ENCODE measurements around the gene MYOCD. TPM values are rescaled to one million over a fixed set of nuclear protein-coding genes. Genes with fewer than 3 reads are reported as not detected.
"Not testable (repeated sequence)": the region's sequence is repeated elsewhere in the genome, so short reads cannot be mapped to it uniquely, and the experiment has no call there.

The MYOCD gene
- total and polyA plus RNA-seq, 2 experiments from 2014 or later = 2.2 to 8.4 TPM

DNA sequence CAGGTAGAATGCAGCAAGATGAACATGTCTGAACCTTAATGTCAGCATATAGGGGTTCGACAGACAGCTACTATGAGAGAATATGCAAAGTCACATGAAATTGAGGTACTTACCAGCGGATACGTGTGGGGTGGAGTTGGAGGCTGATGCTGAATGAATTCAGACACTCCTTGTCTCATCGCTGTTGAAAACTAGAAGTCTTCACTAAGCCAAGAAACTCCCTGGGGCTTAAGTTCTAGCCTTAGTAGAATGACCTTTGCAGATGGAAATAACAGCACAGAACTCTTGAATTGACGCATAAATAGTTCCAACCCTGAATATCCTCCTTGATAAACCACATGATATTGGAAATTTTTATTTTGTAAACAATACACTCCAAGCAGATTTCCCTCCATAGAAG lies 32.9 kb upstream of the MYOCD start:
- no peaks in the 10 kb centered on the region for H3K36me3 ChIP-seq (replicated peaks; ENCODE audit: insufficient read depth, low read depth)
- H3K27ac ChIP-seq = no peak overlapping the region
- no peak for TF ChIP-seq EZH2 (IDR thresholded peaks at IDR 0.05; ENCODE audit: borderline replicate concordance)
- no peak for TF ChIP-seq EZH2phosphoT487 (IDR thresholded peaks at IDR 0.05; ENCODE audit: low read depth, severe bottlenecking, unreplicated experiment)
- TF ChIP-seq, protein P1, sequence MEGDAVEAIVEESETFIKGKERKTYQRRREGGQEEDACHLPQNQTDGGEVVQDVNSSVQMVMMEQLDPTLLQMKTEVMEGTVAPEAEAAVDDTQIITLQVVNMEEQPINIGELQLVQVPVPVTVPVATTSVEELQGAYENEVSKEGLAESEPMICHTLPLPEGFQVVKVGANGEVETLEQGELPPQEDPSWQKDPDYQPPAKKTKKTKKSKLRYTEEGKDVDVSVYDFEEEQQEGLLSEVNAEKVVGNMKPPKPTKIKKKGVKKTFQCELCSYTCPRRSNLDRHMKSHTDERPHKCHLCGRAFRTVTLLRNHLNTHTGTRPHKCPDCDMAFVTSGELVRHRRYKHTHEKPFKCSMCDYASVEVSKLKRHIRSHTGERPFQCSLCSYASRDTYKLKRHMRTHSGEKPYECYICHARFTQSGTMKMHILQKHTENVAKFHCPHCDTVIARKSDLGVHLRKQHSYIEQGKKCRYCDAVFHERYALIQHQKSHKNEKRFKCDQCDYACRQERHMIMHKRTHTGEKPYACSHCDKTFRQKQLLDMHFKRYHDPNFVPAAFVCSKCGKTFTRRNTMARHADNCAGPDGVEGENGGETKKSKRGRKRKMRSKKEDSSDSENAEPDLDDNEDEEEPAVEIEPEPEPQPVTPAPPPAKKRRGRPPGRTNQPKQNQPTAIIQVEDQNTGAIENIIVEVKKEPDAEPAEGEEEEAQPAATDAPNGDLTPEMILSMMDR (IDR thresholded peaks at IDR 0.05; ENCODE audit: poor library complexity) = no peak
- DNase-seq (ENCODE audit: low spot score) = no peak
- 94% methylated on average over 5 of the region's 5 CpGs for WGBS (ENCODE audit: low lambda C conversion rate, missing lambda C conversion rate)
- H3K79me2 ChIP-seq = no peaks in the 10 kb centered on the region
- H3K4me1 ChIP-seq (ENCODE audit: insufficient read depth) = peaks cover 6% of the 10 kb centered on the region
- H3K9me3 ChIP-seq (ENCODE audit: low read depth) = no peaks in the 10 kb centered on the region
- H3K4me3 ChIP-seq = no peak overlapping the region
- no peaks in the 10 kb centered on the region for H4K20me1 ChIP-seq (ENCODE audit: insufficient read depth, poor library complexity, severe bottlenecking)
- H2AFZ ChIP-seq = no peak overlapping the region
- H3K27me3 ChIP-seq = no peaks in the 10 kb centered on the region
- H3K4me2 ChIP-seq = no peak overlapping the region
- H3K9me2 ChIP-seq (replicated peaks; ENCODE audit: insufficient read depth) = no peaks in the 10 kb centered on the region

DNA sequence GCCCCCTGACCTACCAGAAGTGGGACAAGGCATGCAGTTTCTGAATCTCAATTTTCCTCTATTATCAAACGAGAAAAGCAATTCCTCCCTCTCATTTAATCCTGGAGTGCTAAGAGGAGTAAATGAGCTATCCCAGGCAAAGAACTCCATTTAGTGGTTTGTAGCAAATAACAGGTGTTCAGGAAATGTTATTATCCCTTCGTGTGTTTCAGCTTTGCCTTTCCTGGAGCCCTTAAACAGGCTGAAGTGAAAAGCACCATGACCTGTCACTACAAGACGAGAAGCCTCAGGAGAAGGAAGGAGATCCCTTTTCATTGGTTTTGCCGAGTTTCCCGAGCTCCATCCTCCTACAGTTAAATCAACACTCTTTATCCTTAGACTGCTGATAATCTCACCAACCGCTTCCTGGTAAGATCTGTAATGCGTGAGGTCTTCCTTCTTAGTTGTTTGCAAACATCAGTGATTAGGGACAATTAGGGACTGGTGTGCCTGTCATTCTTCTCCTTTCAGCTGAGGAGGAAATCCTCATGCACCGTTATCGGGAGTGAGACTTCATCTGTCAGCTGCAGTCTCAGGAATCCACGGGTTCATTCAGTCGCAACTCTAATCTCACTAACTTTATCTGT lies 30.8 kb upstream of the MYOCD start:
- Histone ChIP-seq H4K20me1 (ENCODE audit: insufficient read depth, poor library complexity, severe bottlenecking) (no peaks in the 10 kb centered on the region), H3K4me1 (ENCODE audit: insufficient read depth) (no peaks in the 10 kb centered on the region), H3K9me2 (replicated peaks; ENCODE audit: insufficient read depth) (no peaks in the 10 kb centered on the region), H3K27me3 (no peaks in the 10 kb centered on the region), H3K36me3 (replicated peaks; ENCODE audit: insufficient read depth, low read depth) (no peaks in the 10 kb centered on the region), H2AFZ (no peak overlapping the region), H3K4me3 (no peak overlapping the region), H3K9me3 (ENCODE audit: low read depth) (no peaks in the 10 kb centered on the region), H3K27ac (no peak overlapping the region), H3K4me2 (peak overlapping the region; percentile 59), H3K79me2 (no peaks in the 10 kb centered on the region)
- WGBS (ENCODE audit: low lambda C conversion rate, missing lambda C conversion rate) = 9% methylated on average over 11 of the region's 11 CpGs
- no peak for DNase-seq (ENCODE audit: low spot score)
- TF ChIP-seq EZH2 (IDR thresholded peaks at IDR 0.05; ENCODE audit: borderline replicate concordance) = no peak
- TF ChIP-seq EZH2phosphoT487 (IDR thresholded peaks at IDR 0.05; ENCODE audit: low read depth, severe bottlenecking, unreplicated experiment) = no peak
- TF ChIP-seq, protein P1 (IDR thresholded peaks at IDR 0.05; ENCODE audit: poor library complexity) = no peak

DNA sequence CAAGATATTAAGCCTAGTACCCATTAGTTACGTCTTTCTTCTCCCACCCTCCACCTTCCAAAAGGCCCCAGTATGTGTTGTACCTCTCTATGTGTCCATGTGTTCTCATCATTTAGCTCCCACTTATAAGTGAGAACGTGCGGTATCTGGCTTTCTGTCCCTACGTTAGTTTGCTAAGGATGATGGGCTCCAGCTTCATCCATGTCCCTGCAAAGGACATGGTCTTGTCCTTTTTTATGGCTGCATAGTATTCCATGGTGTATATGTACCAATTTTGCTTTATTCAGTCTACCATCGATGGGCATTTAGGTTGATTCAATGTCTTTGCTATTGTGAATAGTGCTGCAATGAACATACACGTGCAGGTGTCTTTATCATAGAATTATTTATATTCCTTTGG lies 29.7 kb upstream of the MYOCD start:
- H3K27ac ChIP-seq; H3K9me3 ChIP-seq (ENCODE audit: low read depth); H3K36me3 ChIP-seq (replicated peaks; ENCODE audit: insufficient read depth, low read depth); DNase-seq (ENCODE audit: low spot score); H3K4me1 ChIP-seq (ENCODE audit: insufficient read depth); H3K4me3 ChIP-seq; H4K20me1 ChIP-seq (ENCODE audit: insufficient read depth, poor library complexity, severe bottlenecking); H3K4me2 ChIP-seq; H3K27me3 ChIP-seq; H3K9me2 ChIP-seq (replicated peaks; ENCODE audit: insufficient read depth); H3K79me2 ChIP-seq; H2AFZ ChIP-seq: not testable (repeated sequence)
- WGBS (ENCODE audit: low lambda C conversion rate, missing lambda C conversion rate) = 96% methylated on average over 6 of the region's 6 CpGs

DNA sequence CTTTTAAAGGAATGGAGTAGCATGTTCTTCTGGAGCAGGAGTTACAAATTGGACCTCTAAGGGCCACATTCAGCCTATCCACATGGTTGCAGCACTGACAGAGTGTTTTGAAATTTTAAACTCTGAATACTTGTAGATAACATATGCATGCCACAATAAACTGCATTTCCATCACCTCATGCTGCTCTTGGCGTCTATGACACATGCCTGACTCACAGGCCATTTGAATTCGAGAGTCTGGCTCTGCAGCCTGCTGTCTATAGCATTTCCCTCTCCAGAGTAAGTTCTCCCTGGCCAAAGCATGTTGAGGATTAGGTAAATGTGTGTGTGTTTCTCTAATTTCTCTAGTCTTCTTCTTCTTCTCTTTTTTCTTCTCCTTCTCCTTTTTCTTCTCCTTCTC lies 28.7 kb upstream of the MYOCD start:
- Histone ChIP-seq H4K20me1 (ENCODE audit: insufficient read depth, poor library complexity, severe bottlenecking) (no peaks in the 10 kb centered on the region), H3K9me2 (replicated peaks; ENCODE audit: insufficient read depth) (no peaks in the 10 kb centered on the region), H3K27me3 (no peaks in the 10 kb centered on the region), H3K4me3 (no peak overlapping the region), H3K4me2 (no peak overlapping the region), H3K9me3 (ENCODE audit: low read depth) (no peaks in the 10 kb centered on the region), H3K4me1 (ENCODE audit: insufficient read depth) (no peaks in the 10 kb centered on the region), H3K79me2 (no peaks in the 10 kb centered on the region), H3K27ac (no peak overlapping the region), H3K36me3 (replicated peaks; ENCODE audit: insufficient read depth, low read depth) (no peaks in the 10 kb centered on the region), H2AFZ (no peak overlapping the region)
- peak; percentile 66 for DNase-seq (ENCODE audit: low spot score)
- WGBS (ENCODE audit: low lambda C conversion rate, missing lambda C conversion rate) = 27% methylated on average over 2 of the region's 2 CpGs
- TF ChIP-seq EZH2 (IDR thresholded peaks at IDR 0.05; ENCODE audit: borderline replicate concordance) (no peak), EZH2phosphoT487 (IDR thresholded peaks at IDR 0.05; ENCODE audit: low read depth, severe bottlenecking, unreplicated experiment) (no peak)
- TF ChIP-seq, protein P1 (IDR thresholded peaks at IDR 0.05; ENCODE audit: poor library complexity) = no peak
